Thymus (tissue), 11 donors: Measurements from ENCODE around the gene ATP13A2. TPM values are rescaled to one million over a fixed set of nuclear protein-coding genes. Genes with fewer than 3 reads are reported as not detected.
"Not testable (repeated sequence)": the region's sequence is repeated elsewhere in the genome, so short reads cannot be mapped to it uniquely, and the experiment has no call there.

Source experiments
- DNase-seq, 9 donors: peaks; one replicate each; pipeline ENCODE4 v3.0.0-alpha.2; 2013; ENCODE audit warnings: low spot score in 9 of 9, low read depth in 6 of 9, missing footprints in 1 of 9
- H3K27ac ChIP-seq, 2 donors: one replicate each; pipeline ENCODE4 v1.5.1; 2013; ENCODE audit warnings: control low read depth in 1 of 2, low read depth in 1 of 2, low read length in 1 of 2, mild to moderate bottlenecking in 1 of 2, moderate library complexity in 1 of 2
- H3K27me3 ChIP-seq, 2 donors: one replicate each; pipeline ENCODE4 v1.5.1; 2013; ENCODE audit warnings: low read length in 1 of 2; ENCODE audit not compliant: control insufficient read depth in 2 of 2, insufficient read depth in 1 of 2
- H3K36me3 ChIP-seq, 2 donors: one replicate each; pipeline ENCODE4 v1.5.1; 2013; ENCODE audit warnings: low read length in 1 of 2, mild to moderate bottlenecking in 1 of 2, moderate library complexity in 1 of 2; ENCODE audit not compliant: control insufficient read depth in 2 of 2, insufficient read depth in 2 of 2
- H3K4me1 ChIP-seq, 2 donors: one replicate each; pipeline ENCODE4 v1.5.1; 2013; ENCODE audit warnings: low read length in 2 of 2; ENCODE audit not compliant: control insufficient read depth in 2 of 2, insufficient read depth in 2 of 2
- H3K4me3 ChIP-seq, 2 donors: one replicate each; pipeline ENCODE4 v1.5.1; 2013; ENCODE audit warnings: low read length in 2 of 2, control low read depth in 1 of 2, mild to moderate bottlenecking in 1 of 2
- H3K9me3 ChIP-seq, 2 donors: one replicate each; pipeline ENCODE4 v1.5.1; 2013; ENCODE audit warnings: low read length in 1 of 2, mild to moderate bottlenecking in 1 of 2; ENCODE audit not compliant: control insufficient read depth in 2 of 2, insufficient read depth in 1 of 2
- WGBS: extraction: QIAGEN DNeasy Blood & Tissue Kit; methylation state at CpG from one replicate; pipeline ENCODE4 v1.1.7; 2013; 5-methylcytosine and 5-hydroxymethylcytosine counted together
- polyA plus RNA-seq: library from polyadenylated mRNA; stranded (reverse); fragments of 200-250 nt; gene quantifications from one replicate; pipeline ENCODE4 v1.2.3, GENCODE V29; 2013
- total RNA-seq: library from RNA; stranded (reverse); fragments of 120-200 nt; gene quantifications from one replicate; pipeline ENCODE4 v1.2.4, GENCODE V29; 2013
- donor health status: healthy.

The ATP13A2 gene
- total and polyA plus RNA-seq, 2 donors, result 9.3 to 18.3 TPM

DNA sequence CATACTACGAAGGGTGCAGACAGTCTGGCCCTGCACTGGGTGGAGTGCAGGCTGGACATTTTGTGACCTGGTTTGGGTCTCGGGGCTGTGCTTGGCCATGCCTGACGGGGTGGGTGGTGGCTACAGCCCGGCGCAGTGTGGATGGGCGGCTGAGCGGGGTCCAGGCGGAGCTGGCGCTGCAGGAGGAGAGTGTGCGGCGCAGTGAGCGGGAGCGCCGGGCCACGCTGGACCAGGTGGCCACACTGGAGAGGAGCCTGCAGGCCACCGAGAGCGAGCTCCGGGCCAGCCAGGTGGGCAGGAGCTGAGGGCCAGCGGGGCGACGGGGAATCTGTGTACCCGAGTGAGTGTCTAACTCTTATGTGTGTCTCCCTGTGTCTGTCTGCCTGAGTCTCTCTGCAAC lies 45.4 kb downstream of the ATP13A2 start:
- H3K36me3 ChIP-seq, result peaks cover 0 to 52% of the 10 kb centered on the region in 2 donors
- WGBS, result 99% methylated on average over 22 of the region's 22 CpGs

DNA sequence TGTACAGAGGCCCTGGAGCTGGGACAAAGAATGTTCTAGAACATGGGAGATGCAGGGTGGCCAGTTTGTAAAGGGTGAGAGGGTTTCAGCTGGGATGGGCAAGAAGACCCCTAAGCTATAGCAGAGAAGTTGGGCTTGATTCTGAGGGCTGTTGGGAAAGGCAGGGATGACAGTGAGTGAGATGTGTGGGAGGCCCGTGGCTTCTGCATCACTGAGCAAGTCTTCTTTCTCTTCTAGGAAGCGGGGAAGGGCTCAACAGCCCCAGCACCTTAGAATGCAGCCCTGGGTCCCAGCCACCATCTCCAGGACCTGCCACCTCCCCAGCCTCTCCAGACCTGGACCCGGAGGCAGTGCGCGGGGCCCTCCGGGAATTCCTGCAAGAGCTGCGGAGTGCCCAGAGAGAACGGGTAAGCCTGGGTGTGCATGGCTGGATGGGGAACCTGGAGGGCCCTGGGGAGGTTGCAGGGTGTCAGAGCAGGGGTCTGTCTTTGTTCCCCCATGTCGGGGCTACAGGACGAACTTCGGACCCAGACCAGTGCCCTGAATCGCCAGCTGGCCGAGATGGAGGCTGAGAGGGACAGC lies 46.2 kb downstream of the ATP13A2 start:
- H3K4me3 ChIP-seq, result no peak overlapping the region
- H3K27ac ChIP-seq, result no peak overlapping the region
- H3K27me3 ChIP-seq, result no peaks in the 10 kb centered on the region
- H3K9me3 ChIP-seq, result no peaks in the 10 kb centered on the region
- peaks cover 3 to 4% of the 10 kb centered on the region in 2 donors for H3K4me1 ChIP-seq
- WGBS, result 95% methylated on average over 13 of the region's 13 CpGs
- H3K36me3 ChIP-seq, result peaks cover 0 to 49% of the 10 kb centered on the region in 2 donors
- DNase-seq, result no peak

More for the DNA sequence above, 45.4 kb downstream of the ATP13A2 start:
- H3K9me3 ChIP-seq, result no peaks in the 10 kb centered on the region
- peaks cover 0 to 3% of the 10 kb centered on the region in 2 donors for H3K4me1 ChIP-seq
- no peak for DNase-seq
- H3K27ac ChIP-seq, result no peak overlapping the region
- H3K27me3 ChIP-seq, result no peaks in the 10 kb centered on the region
- H3K4me3 ChIP-seq, result no peak overlapping the region

DNA sequence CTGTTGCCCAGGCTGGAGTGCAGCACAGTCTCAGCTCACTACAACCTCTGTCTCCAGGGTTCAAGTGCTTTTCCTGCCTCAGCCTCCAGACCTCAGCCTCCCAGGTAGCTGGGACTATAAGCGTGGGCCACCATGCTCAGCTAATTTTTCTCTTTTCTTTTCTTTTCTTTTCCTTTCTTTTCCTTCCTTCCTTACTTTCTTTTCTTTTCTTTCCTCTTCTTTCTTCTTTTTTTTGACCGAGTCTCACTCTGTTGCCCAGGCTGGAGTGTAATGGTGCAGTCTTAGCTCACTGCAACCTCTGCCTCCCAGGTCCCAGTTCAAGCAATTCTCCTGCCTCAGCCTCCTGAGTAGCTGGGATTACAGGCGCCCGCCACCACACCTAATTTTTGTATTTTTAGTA lies 47.6 kb downstream of the ATP13A2 start:
- not testable (repeated sequence) for H3K27ac ChIP-seq, H3K27me3 ChIP-seq, H3K9me3 ChIP-seq, H3K4me1 ChIP-seq, H3K4me3 ChIP-seq, DNase-seq
- WGBS, result 98% methylated on average over 4 of the region's 4 CpGs
- peaks cover 0 to 40% of the 10 kb centered on the region in 2 donors for H3K36me3 ChIP-seq

DNA sequence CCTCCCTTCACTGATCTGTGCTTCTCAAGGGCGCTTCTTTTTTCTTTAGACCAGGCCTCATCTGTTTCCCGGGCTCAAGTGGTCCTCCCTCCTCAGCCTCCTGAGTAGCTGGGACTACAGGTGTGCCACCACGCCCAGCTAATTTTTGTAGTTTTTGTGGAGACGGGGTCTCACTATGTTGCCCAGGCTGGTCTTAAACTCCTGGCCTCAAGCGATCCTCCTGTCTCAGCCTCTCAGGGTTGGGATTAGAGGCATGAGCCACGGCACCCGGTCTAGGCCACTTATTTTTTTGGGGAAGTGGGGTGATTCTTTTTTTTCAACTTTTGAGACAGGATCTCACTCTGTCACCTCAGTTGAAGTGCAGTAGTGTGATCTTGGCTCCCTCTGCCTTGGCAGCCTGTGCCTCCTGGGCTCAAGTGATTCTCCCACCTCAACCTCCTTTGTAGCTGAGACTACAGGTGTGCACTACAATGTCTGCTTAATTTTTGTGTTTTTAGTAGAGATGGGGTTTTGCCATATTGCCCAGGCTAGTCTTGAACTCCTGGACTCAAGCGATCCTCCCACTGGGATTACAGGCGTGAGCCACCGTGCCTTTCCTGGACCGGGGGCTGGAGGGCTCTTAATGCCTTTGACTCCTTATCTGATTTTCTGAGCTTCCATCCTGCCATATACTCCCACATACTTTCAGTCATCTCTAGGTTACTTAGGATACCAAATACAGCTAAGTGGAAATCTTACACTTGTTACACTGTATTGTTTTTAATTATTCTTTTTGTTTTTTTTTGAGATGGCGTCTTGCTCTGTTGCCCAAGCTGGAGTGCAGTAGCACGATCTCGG lies 50.2 kb downstream of the ATP13A2 start:
- Histone ChIP-seq H3K4me3 (peak overlapping the region; percentile 16 to 61), H3K4me1 (peaks cover 2 to 4% of the 10 kb centered on the region in 2 donors), H3K27me3 (no peaks in the 10 kb centered on the region), H3K36me3 (peaks cover 0 to 32% of the 10 kb centered on the region in 2 donors), H3K9me3 (no peaks in the 10 kb centered on the region), H3K27ac (no peak overlapping the region)
- DNase-seq, result no peak
- 91% methylated on average over 14 of the region's 14 CpGs for WGBS

DNA sequence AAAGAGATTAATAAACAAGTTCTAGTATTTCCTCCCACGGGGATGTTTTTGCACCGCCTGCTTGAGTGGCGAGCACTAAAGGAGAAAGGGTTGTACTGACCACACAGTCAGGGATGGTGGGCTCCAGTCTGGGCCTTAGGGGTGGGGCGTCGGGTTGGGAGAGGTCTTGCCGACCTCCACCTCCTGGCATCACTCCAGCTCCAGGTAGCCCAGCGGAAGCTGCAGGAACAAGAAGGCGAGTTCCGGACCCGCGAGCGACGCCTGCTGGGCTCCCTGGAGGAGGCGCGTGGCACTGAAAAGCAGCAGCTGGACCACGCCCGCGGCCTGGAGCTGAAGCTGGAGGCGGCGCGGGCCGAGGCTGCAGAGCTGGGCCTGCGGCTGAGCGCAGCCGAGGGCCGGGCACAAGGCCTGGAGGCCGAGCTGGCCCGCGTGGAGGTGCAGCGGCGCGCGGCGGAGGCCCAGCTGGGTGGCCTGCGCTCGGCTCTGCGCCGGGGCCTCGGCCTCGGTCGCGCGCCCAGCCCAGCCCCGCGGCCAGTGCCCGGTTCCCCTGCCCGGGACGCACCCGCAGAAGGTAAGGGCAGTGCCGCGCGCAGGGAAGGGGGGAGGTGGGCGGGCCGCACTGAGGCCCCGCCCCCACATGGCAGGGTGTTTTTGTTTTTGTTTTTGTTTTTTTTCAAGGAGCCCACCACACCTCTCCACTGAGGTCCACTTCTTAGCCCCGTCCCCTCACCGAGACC lies 51.0 kb downstream of the ATP13A2 start:
- Histone ChIP-seq H3K9me3 (no peaks in the 10 kb centered on the region), H3K27ac (peak overlapping the region in 1 of 2 donors; percentile 43), H3K4me1 (peaks cover 2 to 4% of the 10 kb centered on the region in 2 donors), H3K27me3 (no peaks in the 10 kb centered on the region), H3K36me3 (peaks cover 0 to 31% of the 10 kb centered on the region in 2 donors), H3K4me3 (peak overlapping the region; percentile 16 to 61)
- DNase-seq, result peak in 8 of 9 donors; percentile 27 to 75 (median 49)
- WGBS, result 7% methylated on average over 57 of the region's 57 CpGs

DNA sequence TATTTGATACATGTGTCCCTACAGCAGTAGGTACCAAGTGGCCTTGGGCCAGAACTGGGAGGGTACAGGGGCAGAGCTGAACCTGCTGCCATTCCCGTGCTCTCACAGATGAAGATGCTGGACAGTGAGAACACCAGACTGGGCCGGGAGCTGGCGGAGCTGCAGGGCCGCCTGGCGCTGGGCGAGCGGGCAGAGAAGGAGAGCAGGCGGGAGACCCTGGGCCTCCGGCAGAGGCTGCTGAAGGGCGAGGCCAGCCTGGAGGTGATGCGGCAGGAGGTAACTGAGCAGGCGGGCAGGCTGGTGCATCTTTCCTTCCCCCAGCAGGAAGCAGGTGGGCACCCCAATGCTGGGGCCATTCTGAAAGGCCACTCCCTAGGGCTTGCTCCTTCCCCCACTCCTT lies 53.3 kb downstream of the ATP13A2 start:
- H3K4me3 ChIP-seq, result no peak overlapping the region
- H3K36me3 ChIP-seq, result peaks cover 0 to 38% of the 10 kb centered on the region in 2 donors
- no peak for DNase-seq
- H3K4me1 ChIP-seq, result peaks cover 2 to 4% of the 10 kb centered on the region in 2 donors
- WGBS, result 99% methylated on average over 12 of the region's 12 CpGs
- no peak overlapping the region for H3K27ac ChIP-seq
- H3K27me3 ChIP-seq, result no peaks in the 10 kb centered on the region
- no peaks in the 10 kb centered on the region for H3K9me3 ChIP-seq

DNA sequence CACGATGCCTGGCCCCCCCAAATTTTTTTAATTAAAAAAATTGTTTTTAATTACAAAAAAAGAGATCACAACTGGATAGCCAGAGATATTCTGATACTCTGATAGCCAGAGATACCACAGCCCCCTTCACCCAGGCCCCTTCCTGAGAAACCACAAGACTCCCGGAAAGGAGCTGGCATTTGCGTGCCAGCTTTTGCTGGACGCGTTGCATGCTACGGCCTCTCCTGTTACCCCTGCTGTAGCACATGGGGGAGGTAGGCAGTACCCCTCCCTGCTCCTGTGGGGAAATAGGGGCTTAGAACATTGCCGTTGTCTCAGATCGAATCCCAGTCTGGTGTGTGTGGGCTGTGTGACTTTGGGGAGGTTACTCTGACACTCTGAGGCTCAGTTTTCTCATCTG lies 54.0 kb downstream of the ATP13A2 start:
- H3K36me3 ChIP-seq, result peaks cover 0 to 42% of the 10 kb centered on the region in 2 donors
- peaks cover 2 to 4% of the 10 kb centered on the region in 2 donors for H3K4me1 ChIP-seq
- no peak for DNase-seq
- 65% methylated on average over 8 of the region's 8 CpGs for WGBS
- H3K27me3 ChIP-seq, result no peaks in the 10 kb centered on the region
- no peak overlapping the region for H3K4me3 ChIP-seq
- H3K9me3 ChIP-seq, result no peaks in the 10 kb centered on the region
- H3K27ac ChIP-seq, result no peak overlapping the region

DNA sequence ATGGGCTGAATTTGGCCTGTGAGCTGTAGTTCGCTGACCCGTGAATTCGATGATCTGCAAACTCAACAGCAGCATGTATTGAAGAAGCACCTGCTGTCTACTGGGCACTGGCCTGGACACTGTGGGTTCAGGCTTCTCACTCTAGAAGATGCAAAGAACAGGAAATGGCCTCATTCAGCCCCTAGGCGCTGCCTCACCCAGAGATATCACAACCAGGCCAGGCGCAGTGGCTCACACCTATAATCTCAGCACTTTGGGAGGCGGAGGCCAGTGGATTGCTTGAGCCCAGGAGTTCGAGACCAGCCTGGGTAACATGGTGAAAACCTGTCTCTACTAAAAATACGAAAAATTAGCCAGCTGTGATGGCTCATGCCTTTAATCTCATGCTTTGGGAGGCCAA lies 55.0 kb downstream of the ATP13A2 start:
- Histone ChIP-seq H3K27me3 (no peaks in the 10 kb centered on the region), H3K4me1 (peaks cover 2 to 4% of the 10 kb centered on the region in 2 donors), H3K4me3 (no peak overlapping the region), H3K27ac (no peak overlapping the region), H3K36me3 (peaks cover 0 to 42% of the 10 kb centered on the region in 2 donors), H3K9me3 (no peaks in the 10 kb centered on the region)
- DNase-seq, result no peak
- 97% methylated on average over 8 of the region's 8 CpGs for WGBS

DNA sequence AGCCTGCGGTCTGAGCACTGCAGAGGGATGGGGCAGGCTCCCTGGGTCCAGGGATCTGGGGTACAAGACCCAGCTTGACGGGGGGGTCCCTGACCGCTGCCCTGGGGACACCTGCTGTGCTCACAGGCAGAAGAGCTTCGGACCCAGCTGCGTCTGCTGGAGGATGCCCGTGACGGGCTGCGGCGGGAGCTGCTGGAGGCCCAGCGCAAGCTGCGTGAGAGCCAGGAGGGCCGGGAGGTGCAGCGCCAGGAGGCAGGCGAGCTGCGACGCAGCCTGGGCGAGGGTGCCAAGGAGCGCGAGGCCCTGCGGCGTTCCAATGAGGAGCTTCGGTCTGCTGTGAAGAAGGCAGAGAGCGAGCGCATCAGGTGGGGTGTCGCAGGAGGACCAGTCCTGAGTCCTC lies 56.5 kb downstream of the ATP13A2 start:
- H3K27me3 ChIP-seq, result no peaks in the 10 kb centered on the region
- no peak for DNase-seq
- peaks cover 0 to 42% of the 10 kb centered on the region in 2 donors for H3K36me3 ChIP-seq
- no peaks in the 10 kb centered on the region for H3K4me1 ChIP-seq
- 96% methylated on average over 25 of the region's 25 CpGs for whole genome bisulfite sequencing
- no peak overlapping the region for H3K4me3 ChIP-seq
- H3K9me3 ChIP-seq, result no peaks in the 10 kb centered on the region
- H3K27ac ChIP-seq, result no peak overlapping the region
